Measurements from ENCODE around the gene NUTF2. TPM values are rescaled to one million over a fixed set of nuclear protein-coding genes. Genes with fewer than 3 reads are reported as not detected.
"Not testable (repeated sequence)": the region's sequence is repeated elsewhere in the genome, so short reads cannot be mapped to it uniquely, and the experiment has no call there.

The NUTF2 gene
- total RNA-seq, 1 donor from 2014 or later = 65.2 TPM

GRCh38 chr16:67841198-67841815 lies 5.4 kb upstream of the NUTF2 start:
- no peak for ATAC-seq

DNA sequence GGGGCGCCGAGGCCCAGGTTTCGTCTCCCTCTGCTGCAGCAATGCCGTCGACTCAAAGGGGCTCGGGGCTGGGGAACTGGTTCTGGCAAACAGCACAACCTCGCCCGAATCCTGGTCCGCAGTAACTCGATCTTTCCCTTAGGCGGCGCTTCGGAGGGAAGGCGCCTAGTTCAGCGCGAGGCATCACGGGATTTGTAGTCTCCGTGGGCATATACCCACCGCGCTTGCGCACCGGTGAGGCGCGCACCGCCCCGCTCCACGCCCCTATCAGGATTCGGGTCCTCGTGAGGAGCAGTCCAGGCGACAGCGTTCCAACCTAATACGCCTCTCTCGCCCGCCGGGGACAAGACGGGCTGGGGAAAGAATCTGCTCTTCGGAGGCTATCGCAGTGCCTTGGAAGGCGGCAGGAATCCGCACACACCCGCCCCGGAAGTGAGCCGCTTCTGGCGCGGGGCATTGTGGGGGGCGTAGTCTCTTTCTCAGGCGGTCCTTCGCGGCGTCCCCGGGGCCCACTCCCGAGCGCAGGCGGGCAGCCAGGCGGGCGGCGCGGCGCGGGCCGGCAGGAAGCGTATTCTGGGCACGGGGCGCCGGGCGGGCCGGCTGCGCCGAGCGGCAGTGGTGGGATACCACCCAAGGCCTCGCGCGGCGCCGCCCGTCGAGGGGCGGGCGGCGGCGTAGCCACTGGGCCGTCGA lies 4.8 kb upstream of the NUTF2 start, which contains the start of gene THAP11:
Gene THAP11 (plus strand): TSS at position 505 of the 693 bp plus-strand sequence. CDS start 235 bp downstream, outside the sequence.
- ATAC-seq = peak; percentile 74

GRCh38 chr16:67842509-67843342 lies 4.0 kb upstream of the NUTF2 start:
- peak; percentile 9 for ATAC-seq

- ATAC-seq = no peak
Measured at GRCh38 chr16:67843343-67843765, 3.4 kb upstream of the NUTF2 start.

- peak; percentile 62 for ATAC-seq
Measured at GRCh38 chr16:67844497-67844896, 2.2 kb upstream of the NUTF2 start.

GRCh38 chr16:67845291-67846062 lies 1.3 kb upstream of the NUTF2 start:
- ATAC-seq = no peak

DNA sequence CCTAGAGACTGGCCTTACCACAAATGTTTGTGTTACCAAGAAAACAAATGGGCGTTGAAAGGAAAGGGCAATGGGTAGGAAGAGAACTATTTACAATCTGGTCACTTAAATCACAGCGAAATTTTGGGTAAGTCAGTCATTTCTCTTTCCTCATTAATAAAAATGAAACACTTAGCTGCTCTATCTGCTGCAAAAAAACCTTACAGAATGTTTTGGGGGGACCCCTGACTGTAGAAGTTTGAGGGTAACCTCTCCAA lies 742 bp upstream of the NUTF2 start:
- no peak for ATAC-seq

- peak; percentile 63 for ATAC-seq
Measured at GRCh38 chr16:67847064-67847861, 530 bp downstream of the NUTF2 start, which contains the start of gene CENPT. CENPT (minus strand) TSS chr16:67847693; CDS start chr16:67833859, 13,834 bp downstream.

GRCh38 chr16:67848118-67848517 lies 1.4 kb downstream of the NUTF2 start:
- ATAC-seq = no peak

GRCh38 chr16:67853670-67854069 lies 6.9 kb downstream of the NUTF2 start:
- no peak for ATAC-seq

- ATAC-seq = no peak
Measured at GRCh38 chr16:67855789-67856188, 9.1 kb downstream of the NUTF2 start.

- no peak for ATAC-seq
Measured at GRCh38 chr16:67856927-67857546, 10.3 kb downstream of the NUTF2 start.

- peak; percentile 94 for ATAC-seq
Measured at GRCh38 chr16:67857547-67858233, 11.0 kb downstream of the NUTF2 start.

DNA sequence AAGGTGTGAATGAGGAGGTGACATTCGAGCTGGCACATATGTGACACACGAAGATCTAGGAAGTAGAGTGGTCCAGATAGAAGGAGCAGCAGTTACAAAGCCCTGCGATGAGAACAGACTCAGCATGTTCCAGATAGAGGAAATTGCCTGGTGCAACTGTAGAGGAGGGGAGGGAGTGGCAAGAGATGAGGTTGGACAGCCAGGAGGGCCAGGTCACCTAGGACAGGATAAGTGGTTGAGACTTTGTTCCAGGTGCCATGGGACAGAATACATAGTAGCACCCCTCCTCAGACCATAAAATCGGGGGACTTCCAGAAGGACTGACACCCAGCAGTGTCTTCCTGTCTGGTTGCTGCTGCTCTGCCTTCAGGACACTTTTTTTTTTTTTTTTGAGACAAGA lies 11.8 kb downstream of the NUTF2 start:
- no peak for ATAC-seq

DNA sequence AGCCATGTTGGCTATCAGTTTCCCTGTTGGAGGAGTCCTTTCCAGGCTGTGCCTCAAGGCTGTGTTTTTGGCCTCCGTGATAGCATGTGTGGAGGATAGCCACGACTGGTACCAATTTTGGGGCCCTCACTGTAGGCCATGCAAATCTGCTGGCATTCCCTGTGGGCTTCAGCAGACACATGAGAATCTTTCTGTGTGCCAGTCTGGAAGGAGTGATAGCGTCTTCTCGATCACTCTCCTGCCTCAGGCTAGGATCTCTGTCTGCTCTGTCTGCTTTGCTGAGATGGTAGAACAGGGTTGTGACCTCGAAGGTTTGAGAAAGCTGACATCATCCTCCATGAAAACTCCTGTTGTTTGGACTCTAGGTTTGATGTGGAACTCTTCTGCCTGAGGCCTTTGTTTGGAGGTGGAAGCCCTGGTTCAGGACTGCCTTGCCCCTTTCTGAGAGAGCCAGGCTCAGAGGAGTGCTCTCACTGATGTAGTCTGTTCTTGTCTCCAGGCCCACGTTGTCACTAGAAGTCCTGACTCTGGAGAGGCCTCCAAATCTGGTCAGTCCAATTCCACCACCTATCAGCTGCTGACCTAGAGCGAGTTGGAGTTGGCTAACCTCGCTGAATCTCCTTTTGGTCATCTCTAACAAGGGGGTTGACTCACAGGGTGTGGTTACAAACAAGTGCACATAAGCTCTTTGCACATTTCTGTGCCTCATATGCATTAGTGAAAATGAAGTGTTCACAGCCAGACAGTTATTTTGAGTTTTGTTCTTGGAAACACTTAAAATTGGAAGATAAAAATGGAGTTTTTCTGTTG lies 14.1 kb downstream of the NUTF2 start:
- ATAC-seq = peak; percentile 48

DNA sequence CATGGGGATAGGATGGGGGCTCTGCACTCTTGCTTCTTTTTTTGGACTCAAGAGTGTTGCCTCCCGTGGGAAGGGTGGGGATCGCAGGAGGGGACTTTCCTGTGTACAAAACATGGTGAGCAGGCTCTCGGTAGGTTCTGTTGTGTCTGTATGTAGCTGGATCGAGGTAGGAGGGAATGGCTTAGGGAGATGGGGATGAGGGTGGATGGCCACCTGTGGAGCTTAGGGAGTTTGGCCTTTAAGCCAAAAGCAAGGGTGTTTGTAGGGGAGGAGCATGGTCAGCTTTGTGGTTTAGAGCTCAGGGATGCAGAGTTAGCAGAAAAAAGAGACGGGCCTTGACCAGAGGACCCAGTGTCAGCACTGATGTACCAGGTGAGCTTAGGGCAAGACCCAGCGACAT lies 15.1 kb downstream of the NUTF2 start:
- no peak for ATAC-seq

DNA sequence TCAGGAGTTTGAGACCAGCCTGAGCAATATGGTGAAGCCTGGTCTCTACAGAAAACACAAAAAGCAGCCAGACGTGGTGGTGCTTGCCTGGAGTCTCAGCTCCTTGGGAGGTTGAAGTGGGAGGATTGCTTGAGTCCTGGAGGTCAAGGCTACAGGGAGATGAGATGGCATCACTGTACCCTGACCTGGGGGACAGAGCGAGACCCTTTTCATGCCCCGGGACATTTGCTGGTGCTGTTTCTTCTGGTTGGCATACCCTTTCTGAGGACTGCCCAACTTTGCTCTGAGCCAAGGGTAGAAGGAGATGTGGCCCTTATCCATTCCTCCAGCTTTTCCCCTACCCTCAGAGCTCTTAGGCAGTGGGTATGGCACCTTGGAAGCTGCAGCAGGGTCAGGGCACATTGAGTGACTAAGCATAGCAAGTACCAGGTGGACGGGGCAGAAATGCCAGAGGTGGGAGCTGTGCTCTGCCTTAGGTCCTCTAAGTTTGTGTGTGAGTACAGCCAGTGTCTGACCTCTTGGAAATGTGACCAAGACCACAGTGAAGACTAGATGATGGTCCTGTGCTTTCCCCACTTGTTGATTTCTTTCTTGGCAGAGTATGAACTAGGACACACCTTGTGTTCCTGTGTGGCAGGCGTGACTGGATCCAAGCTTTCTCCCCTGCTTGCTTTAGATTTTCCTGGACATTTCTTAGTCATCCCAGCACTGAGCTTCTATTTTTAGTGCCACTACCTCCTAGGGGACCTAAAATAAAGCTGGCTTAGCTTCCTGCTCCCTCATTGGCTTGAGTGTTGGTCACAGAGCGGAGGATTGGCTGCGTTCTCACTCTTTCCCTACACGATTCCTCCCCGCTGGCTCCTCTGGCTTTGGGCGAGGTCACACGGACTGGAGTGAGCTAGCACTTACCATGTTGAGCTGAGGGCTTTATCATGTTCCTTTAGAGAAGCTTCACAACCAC lies 16.2 kb downstream of the NUTF2 start:
- ATAC-seq = peak; percentile 50

DNA sequence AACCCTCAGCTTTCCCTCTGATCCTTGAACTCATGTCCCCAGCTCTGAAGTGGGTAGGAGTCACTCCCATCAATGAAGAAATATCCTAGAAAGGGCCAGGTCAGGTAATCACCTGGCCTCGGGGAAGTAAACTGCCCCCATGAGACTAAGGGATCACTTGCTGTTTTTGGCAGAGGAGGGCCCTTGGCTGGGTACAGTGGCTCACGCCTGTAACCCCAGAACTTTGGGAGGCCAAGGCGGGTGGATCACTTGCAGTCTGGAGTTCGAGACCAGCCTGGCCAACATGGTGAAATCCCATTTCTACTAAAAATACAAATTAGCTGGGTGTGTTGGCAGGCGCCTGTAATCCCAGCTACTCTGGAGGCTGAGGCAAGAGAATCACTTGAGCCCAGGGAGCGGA lies 17.3 kb downstream of the NUTF2 start:
- not testable (repeated sequence) for ATAC-seq

DNA sequence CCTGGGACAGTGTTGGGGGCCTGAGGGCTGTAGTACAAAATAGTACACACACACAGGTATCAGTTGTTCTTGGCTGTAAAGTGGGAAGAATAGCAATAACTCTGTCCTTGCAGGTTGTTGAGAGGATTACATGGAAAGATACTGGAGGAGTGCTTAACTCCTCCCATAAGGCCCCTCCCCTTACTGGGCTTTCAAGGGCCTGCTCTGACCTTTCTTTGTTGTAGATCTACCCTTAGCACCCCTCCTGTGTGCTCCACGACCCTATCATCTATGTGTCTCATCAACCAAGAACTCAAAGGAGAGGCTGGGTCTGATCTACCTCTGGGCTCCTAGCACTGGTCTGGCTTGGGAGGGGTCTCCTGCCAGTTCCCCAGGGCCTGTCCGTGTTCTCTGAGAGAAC lies 17.9 kb downstream of the NUTF2 start:
- ATAC-seq = no peak
